Right lobe of liver (tissue), 6 donors: ENCODE data around the gene ERBB4. TPM values are rescaled to one million over a fixed set of nuclear protein-coding genes. Genes with fewer than 3 reads are reported as not detected.

Experiments
- ATAC-seq, 4 donors: fragments of 200-7000 bp; cut with Tn5 transposase; one replicate each; pipeline ENCODE4 v1.9.1; 2020; ENCODE audit warnings: mild to moderate bottlenecking in 4 of 4, moderate library complexity in 4 of 4
- DNase-seq, 3 donors: peaks; one replicate each; pipeline ENCODE4 v3.0.0-alpha.2; 2020
- H3K27ac ChIP-seq, 3 donors: fragments of 200-600 bp; one replicate each; pipeline ENCODE4 v1.8.0; 2022
- H3K27me3 ChIP-seq, 2 donors: fragments of 200-600 bp; one replicate each; pipeline ENCODE4 v1.8.0; 2022
- H3K36me3 ChIP-seq, 4 donors: fragments of 200-600 bp; sonication (generic) in 1 of 4; one replicate each; pipeline versions ENCODE4 v1.5.1 to v1.8.0; 2017 to 2022; ENCODE audit warnings: control low read depth in 1 of 4
- H3K4me1 ChIP-seq, 4 donors: fragments of 200-600 bp; sonication (generic) in 1 of 4; one replicate each; pipeline versions ENCODE4 v1.5.1 to v1.8.0; 2017 to 2022; ENCODE audit warnings: control low read depth in 1 of 4
- H3K4me3 ChIP-seq, 3 donors: fragments of 200-600 bp; one replicate each; pipeline ENCODE4 v1.8.0; 2022
- H3K9me3 ChIP-seq, 4 donors: fragments of 200-600 bp; sonication (generic) in 1 of 4; one replicate each; pipeline versions ENCODE4 v1.5.1 to v1.8.0; 2017 to 2022; ENCODE audit warnings: control low read depth in 1 of 4
- POLR2A ChIP-seq: fragments of 450-650 bp; IDR thresholded peaks from one replicate; pipeline ENCODE4 v1.6.1; 2017; ENCODE audit warnings: antibody characterized with exemption, mild to moderate bottlenecking
- WGBS: methylation state at CpG from one replicate; pipeline ENCODE4 v1.1.6; 2018; ENCODE audit warnings: low coverage, low lambda C conversion rate; ENCODE audit not compliant: insufficient coverage; ENCODE audit errors: missing lambda C conversion rate; 5-methylcytosine and 5-hydroxymethylcytosine counted together
- intact Hi-C, 2 donors: fragments of 100-400 bp; cut with DNase I; formaldehyde crosslinking; loops; one replicate each; pipeline versions ENCODE4 v1.11.2 to v1.14.1; 2022
- total RNA-seq, 6 experiments: library from RNA; depleted of rRNA in 2 of 6; stranded (reverse); fragments of >200 nt in 2 of 6; fragmentation: NEBNext Ultra II Directional in 3 of 6; extraction: Animal tissue kit (Norgen Biotek cat#: 25700) in 3 of 6; gene quantifications; one replicate each; pipeline versions ENCODE4 v1.1.0 to v1.2.4, GENCODE V29; 2016 to 2023
- TF ChIP-seq, protein P1 (sequence below), 4 donors: fragments of 200-600 bp in 3 of 4; fragments of 450-650 bp in 1 of 4; IDR thresholded peaks; one replicate each; pipeline versions ENCODE4 v1.5.1 to v1.8.0; 2016 to 2022; ENCODE audit warnings: antibody characterized with exemption in 4 of 4, mild to moderate bottlenecking in 2 of 4
- donor health status: DM: no; HTN: yes; CAD: no.
- donor health status: DM: no; HTN: no; CAD: no.
- donor health status: DM: no; HTN: no; CAD: no.
- donor health status: DM: no; HTN: yes; CAD: no.
- donor health status: DM: no; HTN: yes; CAD: no.

Gene ERBB4
- total RNA-seq, 6 experiments from 2014 or later, result 0.02 to 0.59 (median 0.08) TPM; not detected in 2

DNA sequence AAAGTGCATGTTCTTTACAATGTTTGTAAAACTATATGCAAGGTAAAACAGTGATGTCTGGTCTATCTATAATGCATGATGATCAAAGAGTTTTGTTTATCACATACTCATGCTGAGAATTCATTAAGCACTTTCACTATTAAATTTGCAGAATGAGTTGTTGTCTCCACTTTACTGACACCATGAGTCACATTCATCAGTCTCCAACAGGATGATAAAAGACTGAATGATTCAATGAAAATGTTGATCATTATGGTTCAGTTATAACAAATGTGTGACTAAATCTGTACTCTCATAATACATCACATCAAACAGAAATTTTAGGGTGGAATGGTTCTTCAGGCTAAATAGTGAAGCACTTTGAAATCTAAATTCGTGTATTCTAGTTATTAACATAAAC is 129.0 kb downstream of the ERBB4 start:
- Histone ChIP-seq H3K27me3 (no peaks in the 10 kb centered on the region), H3K4me3 (no peak overlapping the region), H3K36me3 (no peaks in the 10 kb centered on the region), H3K4me1 (no peaks in the 10 kb centered on the region), H3K9me3 (no peaks in the 10 kb centered on the region), H3K27ac (no peak overlapping the region)
- WGBS, result 20% methylated on average over 1 of the region's 1 CpG
- no peak for DNase-seq
- ATAC-seq, result no peak
- TF ChIP-seq POLR2A, result no peak
- TF ChIP-seq, protein P1, sequence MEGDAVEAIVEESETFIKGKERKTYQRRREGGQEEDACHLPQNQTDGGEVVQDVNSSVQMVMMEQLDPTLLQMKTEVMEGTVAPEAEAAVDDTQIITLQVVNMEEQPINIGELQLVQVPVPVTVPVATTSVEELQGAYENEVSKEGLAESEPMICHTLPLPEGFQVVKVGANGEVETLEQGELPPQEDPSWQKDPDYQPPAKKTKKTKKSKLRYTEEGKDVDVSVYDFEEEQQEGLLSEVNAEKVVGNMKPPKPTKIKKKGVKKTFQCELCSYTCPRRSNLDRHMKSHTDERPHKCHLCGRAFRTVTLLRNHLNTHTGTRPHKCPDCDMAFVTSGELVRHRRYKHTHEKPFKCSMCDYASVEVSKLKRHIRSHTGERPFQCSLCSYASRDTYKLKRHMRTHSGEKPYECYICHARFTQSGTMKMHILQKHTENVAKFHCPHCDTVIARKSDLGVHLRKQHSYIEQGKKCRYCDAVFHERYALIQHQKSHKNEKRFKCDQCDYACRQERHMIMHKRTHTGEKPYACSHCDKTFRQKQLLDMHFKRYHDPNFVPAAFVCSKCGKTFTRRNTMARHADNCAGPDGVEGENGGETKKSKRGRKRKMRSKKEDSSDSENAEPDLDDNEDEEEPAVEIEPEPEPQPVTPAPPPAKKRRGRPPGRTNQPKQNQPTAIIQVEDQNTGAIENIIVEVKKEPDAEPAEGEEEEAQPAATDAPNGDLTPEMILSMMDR (IDR thresholded peaks at IDR 0.05), result no peak
- intact Hi-C loops, result no loop called here

DNA sequence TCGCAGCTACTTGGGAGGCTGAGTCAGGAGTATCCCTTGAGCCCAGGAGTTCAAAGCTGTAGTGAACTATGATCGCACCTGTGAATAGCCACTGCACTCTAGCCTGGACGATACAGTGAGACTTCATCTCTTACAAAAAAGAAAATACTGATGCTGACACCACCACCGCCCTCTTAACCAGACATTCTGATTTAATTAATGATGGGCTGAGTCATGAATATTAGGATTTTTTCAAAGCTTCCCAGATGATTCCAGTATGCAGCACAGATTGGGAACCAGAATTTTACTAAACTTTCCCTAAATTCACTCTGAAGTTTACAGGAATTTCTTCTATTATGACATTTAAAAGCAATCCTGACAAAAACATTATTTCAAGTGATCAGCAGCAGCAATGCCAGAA is 130.1 kb downstream of the ERBB4 start:
- Histone ChIP-seq H3K27ac (no peak overlapping the region), H3K4me1 (no peaks in the 10 kb centered on the region), H3K4me3 (no peak overlapping the region), H3K36me3 (no peaks in the 10 kb centered on the region), H3K27me3 (no peaks in the 10 kb centered on the region), H3K9me3 (no peaks in the 10 kb centered on the region)
- TF ChIP-seq, protein P1 (IDR thresholded peaks at IDR 0.05), result no peak
- TF ChIP-seq POLR2A, result no peak
- WGBS, result 70% methylated on average over 4 of the region's 4 CpGs
- no peak for DNase-seq
- intact Hi-C loops, result no loop called here
- no peak for ATAC-seq

DNA sequence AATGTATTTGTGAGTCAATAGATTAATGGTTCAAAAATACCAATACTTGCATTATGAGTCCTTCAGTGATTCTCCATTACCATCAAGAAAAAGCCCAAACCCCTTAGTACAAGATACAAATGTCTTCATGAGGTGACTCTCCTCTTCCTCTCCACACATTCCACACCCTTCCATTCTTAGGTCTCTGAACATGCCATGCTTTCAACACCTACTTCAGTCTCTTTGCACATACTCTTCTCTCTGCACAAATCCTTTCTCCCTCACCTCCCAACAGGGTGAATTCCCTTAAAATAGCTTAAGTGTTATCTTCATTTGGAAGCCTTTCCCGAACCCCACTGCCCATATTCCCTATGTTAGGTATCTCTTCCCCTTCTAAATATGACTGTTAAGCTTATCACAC is 131.9 kb downstream of the ERBB4 start:
- Histone ChIP-seq H3K27me3 (no peaks in the 10 kb centered on the region), H3K4me1 (no peaks in the 10 kb centered on the region), H3K36me3 (no peaks in the 10 kb centered on the region), H3K4me3 (no peak overlapping the region), H3K9me3 (no peaks in the 10 kb centered on the region), H3K27ac (no peak overlapping the region)
- TF ChIP-seq POLR2A, result no peak
- TF ChIP-seq, protein P1 (IDR thresholded peaks at IDR 0.05), result no peak
- intact Hi-C loops, result no loop called here
- ATAC-seq (no peak), DNase-seq (no peak)
- 41% methylated on average over 1 of the region's 1 CpG for WGBS

DNA sequence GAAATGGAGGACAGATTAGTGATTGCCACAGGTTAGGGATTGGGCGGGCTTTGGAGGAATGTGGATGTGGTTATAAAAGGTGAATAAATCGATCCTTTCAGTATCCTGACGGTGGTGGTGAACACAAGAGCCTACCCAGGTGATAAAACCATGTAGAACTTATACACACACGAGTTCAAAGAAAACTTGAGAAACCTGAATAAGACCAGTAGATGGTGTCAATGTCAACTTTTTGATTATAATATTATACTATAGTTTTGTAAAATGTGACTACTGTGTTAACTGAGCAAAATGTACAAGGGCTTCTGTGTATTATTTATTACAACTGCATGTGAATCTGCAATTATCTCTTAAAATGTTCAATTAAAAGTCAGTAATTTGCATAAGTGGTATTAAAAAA is 136.3 kb downstream of the ERBB4 start:
- Histone ChIP-seq H3K4me3 (no peak overlapping the region), H3K27me3 (no peaks in the 10 kb centered on the region), H3K4me1 (no peaks in the 10 kb centered on the region), H3K27ac (no peak overlapping the region), H3K9me3 (no peaks in the 10 kb centered on the region), H3K36me3 (no peaks in the 10 kb centered on the region)
- intact Hi-C loops, result no loop called here
- 52% methylated on average over 4 of the region's 4 CpGs for WGBS
- ATAC-seq (no peak), DNase-seq (no peak)
- TF ChIP-seq, protein P1 (IDR thresholded peaks at IDR 0.05), result no peak

DNA sequence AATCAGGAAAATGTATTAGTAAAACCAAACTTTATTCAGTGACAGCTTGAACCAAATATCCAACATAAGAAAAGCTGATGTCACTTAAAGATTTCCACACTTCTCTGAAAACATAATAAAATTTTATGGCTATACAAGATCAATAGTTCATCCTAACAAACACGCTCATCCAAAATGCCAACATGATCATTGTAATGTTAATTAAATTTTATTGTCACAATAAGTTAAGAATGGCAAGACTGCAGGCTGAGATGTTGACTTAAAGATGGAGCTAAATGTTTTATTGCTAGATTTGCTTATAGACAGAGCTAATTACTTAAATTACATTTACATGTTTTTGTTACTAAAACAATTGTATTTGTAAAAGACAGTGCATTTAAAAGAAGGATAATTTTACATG is 140.3 kb downstream of the ERBB4 start:
- no peak overlapping the region for H3K4me3 ChIP-seq
- H3K4me1 ChIP-seq, result no peaks in the 10 kb centered on the region
- H3K27me3 ChIP-seq, result no peaks in the 10 kb centered on the region
- no peak for ATAC-seq
- no peak overlapping the region for H3K27ac ChIP-seq
- no peaks in the 10 kb centered on the region for H3K36me3 ChIP-seq
- H3K9me3 ChIP-seq, result no peaks in the 10 kb centered on the region
- no peak for TF ChIP-seq POLR2A
- TF ChIP-seq, protein P1 (IDR thresholded peaks at IDR 0.05), result no peak
- 57% methylated on average over 1 of the region's 1 CpG for WGBS
- DNase-seq, result no peak
- intact Hi-C loops, result no loop called here
